Urothelium cell line (cell line): ENCODE measurements around the gene LMF1.
"Not testable (repeated sequence)": the region's sequence is repeated elsewhere in the genome, so short reads cannot be mapped to it uniquely, and the experiment has no call there.

Experiments
- DNase-seq: peaks from one replicate; pipeline ENCODE4 v3.0.0; 2011; ENCODE audit warnings: low spot score, mixed read lengths
- FAIRE-seq: peaks from 2 replicates; lab custom pipeline; 2011; peaks lifted over from hg19 to GRCh38; lab: Jason Lieb, UNC

LMF1 gene

DNA sequence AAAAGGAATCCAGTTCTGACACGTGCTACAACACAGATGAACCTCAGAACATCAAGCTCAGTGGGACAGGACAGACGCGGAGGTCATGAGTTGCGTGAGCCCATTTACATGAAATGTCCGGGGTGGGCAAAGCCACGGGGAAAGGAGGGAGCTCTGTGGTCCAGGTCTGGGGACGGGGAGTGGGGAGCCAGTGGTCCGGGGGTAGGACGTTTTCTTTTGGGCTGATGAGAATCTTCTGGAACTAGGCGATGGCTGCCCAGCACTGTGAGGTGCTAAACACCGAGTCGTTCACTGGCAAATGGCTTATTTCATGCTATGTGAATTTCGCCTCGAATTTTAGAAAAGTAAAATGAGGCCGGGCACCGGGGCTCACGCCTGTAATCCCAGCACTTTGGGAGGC, 2.6 kb upstream of the LMF1 start:
- FAIRE-seq: no peak
- no peak for DNase-seq

DNA sequence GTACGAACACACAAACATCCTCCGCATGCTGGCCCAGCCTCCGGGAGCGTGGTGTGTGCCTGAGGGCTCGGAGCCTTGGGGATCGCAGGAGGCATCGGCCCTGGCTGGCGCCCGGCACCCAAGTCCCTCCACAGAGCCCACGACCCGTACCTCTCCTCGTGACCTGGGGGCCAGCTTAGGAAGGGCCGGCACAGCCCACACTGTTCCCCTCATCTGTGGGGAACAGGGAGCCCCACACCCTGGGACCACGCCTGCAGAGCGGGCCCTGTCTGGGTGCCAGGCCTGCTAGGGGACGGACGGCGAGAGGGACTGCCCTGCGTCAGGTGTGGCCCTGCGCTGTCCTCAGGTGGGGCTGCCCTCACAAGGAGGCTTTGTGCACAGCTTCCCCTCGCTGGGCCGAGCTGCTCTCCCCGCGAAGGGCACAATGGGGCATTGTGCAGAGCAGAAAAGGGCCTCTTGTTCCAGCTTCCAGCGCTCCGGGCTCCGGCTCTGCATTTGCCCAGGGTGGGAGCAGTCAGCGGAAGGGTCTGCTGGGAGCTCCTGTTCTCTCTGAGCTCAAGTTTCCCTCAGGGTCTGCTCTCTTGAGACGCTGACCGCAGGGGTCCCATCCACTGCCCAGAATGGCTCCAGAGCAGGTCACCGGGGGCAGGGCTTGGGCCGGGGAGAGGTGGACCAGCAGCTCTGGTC, 1.7 kb upstream of the LMF1 start:
- no peak for FAIRE-seq
- no peak for DNase-seq

DNA sequence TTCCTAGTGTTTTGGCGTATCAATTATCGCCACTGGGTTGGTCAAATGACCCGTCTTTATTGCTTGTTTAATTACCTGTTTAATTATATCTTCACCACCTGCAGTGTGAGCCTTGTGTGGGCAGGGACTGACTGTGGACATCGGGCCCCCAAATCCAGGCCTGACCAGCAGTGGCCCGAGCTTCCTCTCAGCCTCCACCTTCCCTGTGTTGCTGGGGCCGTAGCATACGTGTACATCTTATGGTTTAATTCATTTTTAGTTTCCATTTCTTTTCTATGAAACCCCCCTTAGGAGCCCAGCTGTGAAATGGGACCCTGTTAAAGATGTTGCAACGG, 1.2 kb upstream of the LMF1 start:
- no peak for FAIRE-seq

DNA sequence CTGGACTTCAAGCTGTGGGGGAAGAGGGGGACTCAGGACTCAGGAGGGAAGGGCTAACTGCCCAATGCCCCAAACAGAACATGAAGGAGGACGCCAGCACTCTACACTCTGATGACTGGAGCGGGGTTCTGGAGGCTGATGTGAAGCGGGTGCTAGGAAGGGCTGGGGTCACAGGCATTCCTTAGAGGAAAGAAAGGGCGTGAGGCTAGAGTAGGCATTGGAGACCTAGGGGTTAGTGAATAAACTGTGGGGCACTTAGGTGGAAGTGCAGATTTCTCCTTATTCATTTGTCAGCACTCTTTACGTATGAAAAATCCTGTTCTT, 760 bp upstream of the LMF1 start:
- DNase-seq (no peak), FAIRE-seq (no peak)

More for the DNA sequence above, 1.2 kb upstream of the LMF1 start:
- DNase-seq: no peak

DNA sequence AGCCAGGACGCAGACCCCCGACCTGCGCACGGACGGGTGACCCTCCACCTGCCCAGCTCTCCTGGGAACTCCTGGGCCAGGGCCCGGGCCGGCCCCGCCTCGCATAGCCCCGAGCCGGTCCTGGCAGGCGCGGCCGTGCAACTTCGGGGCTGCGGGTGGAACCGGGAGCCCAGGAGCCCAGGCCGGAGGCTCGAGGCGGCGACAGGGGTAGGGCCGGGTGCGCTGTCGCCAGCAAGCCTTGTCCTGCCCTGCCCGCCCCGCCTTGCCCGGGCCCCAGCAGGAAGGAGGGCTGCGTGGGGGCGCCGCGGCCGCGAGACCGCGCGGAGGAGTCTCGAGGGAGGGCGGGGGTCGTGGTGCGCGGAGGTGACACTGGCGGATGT, 408 bp downstream of the LMF1 start:
- FAIRE-seq (peak; percentile 13), DNase-seq (peak; percentile 52)

DNA sequence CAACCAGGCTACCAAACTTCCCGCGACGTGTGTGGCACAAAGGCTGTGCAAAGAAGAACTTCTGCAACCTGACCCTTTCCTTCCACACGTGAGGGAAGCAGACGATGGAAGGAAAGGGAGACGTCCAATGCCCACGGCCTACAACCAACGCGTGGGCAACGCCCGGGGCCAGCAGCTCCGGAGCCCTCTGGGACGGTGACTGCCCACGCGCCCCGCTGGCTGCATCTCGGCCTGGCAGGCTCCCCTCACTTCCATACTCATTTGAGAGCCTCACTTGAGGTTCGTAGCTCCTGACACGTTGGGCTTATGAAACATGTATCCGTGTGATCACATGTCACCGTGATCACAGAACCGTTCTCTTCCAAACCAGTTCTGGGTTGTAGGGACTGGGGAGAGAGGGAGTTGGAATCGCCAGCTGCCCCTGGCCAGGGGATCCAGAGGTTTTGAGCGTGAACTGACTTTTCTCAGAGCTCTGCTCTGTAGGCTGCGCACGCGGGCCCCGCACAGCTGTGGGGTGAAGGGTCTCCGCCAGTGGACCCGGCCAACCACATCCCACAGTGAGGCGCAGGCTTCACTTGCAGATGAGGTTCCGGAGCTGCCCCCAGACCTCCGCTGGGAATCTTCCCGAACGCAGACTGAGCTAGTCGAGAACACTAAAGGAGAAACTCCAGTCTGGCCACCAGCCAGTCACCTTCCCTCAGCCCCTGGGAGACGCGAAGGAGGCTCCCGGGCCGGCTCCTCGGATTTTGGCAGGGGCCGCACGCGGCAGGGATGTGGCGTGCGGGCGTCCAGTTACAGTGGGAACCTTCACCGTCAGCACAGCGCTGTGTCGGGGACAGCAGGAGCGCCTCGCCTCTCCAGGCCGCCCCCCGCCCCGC, 1.0 kb downstream of the LMF1 start:
- FAIRE-seq (no peak), DNase-seq (no peak)

DNA sequence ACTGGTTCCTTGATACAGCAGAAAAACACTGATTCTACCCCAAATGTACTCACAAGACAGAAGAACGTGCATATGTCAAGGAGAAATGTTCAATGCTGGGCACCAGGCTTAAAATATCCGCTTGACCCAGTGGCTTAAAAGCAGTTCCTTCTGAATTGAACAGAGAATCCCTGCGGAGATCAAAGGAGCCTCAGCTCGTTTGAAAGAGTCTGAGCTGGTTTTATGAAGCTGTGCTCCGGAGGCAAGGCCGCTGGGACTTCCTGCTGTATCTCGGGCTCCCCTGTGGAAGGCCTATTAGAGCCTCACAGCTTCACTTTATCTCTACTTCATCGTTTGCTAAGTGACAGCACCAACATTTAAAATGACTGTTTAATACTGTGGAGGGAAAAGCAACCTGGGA, 2.2 kb downstream of the LMF1 start:
- no peak for DNase-seq
- FAIRE-seq: no peak

DNA sequence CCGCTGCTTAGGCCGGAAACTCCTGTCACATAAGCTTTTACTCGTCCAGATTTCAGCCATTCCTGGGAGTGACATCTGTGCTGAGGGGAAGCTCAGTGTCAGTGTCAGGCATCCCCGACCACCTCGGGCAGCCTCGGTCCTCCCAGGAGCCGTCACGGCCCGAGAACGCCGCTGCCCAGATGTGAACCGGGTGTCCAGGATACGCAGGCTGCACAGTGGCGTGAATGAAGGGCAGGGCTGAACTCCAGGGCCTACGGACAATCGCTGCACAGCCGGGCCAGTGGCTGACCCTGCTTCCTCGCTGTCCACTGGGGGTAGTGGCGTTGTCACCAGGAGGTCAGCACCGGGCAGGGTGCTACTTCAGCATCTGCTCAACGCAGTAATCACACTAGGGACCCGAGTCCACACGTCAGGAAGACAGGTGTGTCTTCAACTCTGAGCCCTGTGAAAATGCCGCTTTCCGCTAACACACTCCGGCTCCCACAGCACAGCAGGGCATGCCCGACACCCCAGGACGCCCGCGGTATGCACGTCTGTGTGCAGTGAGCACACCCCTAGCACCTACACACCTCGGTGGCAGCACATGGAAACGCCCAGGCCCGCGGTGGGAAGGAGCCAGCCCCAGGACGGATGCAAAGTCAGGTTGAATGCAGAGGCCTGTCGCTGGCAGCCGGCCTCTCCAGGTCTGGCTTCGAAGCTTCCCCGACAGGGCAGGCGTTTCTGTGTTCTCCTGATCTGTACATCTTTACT, 3.1 kb downstream of the LMF1 start:
- no peak for FAIRE-seq
- no peak for DNase-seq

DNA sequence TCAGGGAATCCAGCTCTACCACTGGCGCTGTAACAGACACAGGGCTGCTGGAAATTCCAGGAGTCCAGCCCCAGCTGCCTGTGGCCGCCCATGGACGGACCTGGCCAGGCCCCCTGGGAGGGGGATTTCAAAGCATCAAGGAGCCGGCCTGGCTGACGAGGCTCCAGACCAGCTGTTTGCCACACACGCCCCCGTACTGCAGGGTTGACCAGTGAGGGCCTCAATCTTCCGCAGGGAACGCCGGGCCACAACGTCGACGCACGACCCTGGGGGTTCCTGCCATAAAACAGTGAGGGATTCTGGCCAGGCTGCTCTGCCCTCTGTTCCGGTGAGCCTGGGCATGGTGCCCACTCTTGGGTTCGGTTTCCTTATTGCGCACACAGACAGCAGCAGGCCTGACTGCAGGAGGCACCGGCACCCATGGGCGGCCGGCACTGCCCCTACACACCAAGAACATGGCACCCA, 3.7 kb downstream of the LMF1 start:
- FAIRE-seq (no peak), DNase-seq (no peak)

DNA sequence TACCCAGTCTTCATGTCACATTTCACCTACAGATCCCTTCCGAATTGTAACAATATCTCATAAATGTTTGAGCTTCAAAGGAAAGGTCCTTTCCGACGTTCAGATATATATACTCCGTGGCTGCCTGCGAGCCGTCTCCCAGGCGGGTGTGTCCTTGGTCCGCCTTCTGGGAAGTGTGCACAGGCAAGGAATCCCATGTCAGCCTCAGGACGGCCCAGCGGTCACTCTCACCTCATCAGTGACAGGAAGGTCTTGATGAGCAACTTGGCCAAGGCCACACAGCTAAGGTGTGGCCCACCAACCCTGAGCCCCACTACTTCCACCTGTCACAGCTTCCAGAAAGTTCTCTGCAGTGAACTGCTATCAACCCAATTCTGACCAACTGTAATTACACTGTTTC, 4.3 kb downstream of the LMF1 start:
- no peak for FAIRE-seq
- DNase-seq: no peak

DNA sequence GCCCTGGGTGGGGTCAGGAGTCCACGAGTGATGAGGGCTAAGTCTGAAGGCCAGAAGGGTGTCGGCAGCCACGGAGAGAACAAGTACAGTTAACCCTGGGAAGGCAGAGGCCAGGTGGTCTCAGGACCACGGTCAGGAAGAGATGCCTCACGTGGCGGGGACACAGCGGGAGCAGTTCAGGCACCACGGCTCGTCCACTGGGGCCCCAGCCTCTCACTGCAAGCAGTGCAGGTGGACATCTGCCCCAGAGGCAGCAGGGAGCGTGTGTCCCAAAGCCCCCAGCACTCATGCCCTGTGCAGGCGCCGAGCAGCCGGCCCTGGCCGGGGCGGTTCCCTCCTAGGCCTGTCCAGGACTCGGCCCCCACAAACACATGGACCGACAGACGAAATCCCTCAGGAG, 4.7 kb downstream of the LMF1 start:
- DNase-seq (no peak), FAIRE-seq (no peak)

DNA sequence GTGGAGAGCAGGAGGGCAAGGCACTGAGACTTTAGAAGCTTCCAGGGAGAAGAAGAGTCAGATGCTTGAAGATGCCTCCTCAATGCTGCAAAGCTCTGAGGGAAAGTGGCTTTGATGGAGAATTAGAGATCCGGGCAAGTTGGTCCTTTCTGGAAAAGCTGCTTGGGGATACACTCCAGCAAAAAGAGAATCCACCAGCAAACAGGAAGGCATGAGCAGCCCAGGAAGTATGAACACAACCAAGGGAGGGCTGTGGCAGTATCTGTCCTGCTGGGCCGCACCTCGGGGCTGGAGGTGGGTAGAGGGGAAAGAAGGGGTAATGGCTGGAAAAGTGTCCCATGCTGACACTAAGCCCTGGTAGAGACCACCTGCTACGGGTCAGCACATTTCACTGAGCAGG, 5.3 kb downstream of the LMF1 start:
- FAIRE-seq (no peak), DNase-seq (no peak)

DNA sequence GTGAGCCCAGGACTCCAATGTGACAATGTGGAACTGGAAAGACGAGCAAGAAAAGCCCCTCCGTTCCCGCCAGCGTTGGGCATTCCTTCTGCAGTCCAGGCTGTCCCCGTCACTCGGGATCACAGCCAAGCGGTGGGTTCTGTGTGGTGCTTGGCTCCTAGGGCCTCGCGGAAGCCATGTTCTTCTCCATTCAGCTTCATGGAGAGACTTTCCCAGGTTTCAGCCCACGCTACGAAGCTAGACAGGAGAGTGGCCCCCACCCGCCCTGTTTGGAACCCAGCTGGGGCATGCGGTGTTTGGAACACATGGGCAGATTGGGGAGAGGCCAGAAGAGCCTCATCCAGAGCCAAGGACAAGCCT, 5.8 kb downstream of the LMF1 start:
- FAIRE-seq: no peak
- DNase-seq: no peak

DNA sequence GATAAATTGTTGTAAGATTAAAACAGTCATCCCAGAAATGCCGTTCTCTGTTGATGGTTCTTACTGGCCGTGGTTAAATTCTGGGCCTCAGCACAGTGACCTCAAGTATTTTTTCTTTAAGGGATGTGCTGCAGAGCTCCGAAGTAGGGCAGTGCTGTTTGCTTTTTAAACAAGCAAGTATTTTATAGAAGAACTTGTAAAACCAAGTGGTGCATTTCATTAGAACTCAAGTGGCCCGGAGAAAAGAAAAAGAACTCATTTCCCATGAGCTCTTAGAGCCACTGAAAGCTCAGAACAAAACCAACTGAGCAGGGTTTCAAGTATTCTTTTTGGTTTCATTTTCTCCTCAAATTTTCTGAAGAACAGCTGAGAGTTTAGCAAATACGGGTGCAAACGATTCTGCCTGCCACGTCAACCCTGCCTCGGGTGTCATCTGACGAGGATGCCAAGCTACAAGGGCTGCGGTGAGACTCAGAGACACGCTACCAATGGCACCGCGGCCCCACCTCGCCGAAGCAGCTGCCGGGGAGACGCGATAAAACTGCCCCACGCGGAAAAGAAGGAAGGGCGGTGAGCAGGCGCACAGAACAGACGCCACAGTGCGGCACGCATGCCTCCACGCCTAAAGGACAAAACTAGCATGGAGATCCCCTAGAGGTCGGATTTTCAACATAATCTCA, 6.3 kb downstream of the LMF1 start:
- DNase-seq (no peak), FAIRE-seq (no peak)

DNA sequence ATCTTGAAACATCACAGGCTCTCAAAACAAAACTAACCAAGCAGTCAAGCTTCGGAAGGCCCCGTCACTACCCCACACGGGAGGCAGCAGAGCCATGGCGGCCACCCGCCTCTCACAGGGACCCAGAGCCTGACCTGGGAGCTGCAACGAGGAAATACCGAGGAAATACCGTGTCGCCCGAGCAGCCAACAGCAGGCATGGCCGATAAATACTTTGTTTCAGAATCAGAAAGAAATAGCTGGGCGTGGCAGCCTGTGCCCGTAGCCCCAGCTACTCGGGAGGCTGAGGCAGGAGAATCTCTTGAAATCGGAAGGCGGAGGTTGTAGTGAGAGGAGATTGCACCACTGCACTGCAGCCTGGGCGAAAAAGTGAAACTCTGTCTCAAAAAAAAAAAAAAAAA, 6.9 kb downstream of the LMF1 start:
- DNase-seq (no peak), FAIRE-seq (no peak)

DNA sequence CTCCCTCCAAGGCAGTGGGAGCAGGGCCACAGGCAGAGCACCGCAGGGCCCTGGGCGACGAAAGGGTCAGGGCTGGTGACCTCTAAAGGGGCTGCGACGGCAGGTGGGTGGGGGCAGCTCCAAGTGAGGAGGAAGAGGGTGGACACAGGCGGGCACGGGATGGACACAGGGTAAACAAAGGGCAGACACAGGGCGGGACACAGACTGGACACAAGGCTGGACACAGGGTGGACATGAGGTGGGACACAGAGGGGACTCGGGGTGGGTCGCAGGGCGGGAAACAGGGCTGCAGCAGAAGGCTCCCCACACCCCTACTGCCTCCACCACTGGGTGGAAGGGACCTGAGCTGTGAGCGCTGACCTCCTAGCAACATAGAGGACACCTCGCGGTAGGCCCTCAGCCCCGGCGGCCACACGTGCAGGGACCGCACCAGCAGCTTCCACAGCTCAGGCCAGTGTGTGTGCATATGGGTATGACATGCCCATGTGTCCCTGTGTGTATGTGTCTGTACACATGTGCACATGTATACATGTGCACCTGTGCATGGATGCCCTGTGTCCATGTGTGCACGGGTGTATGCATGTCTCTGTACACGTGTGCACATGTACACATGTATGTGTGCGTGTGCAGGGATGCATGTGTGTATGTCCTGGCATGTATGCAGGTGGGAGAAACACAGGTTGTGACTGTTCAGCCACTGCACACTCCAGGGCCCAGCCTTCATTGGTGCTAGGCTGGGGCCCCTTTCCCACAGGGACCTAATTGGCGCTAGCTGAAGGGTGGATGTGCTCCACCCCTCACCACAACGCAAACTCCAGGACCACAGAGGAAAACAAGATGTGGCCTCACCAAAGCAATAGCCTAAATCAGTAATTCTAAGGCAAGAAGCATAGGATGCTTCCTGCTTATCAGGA, 7.6 kb downstream of the LMF1 start:
- peak; percentile 48 for FAIRE-seq

DNA sequence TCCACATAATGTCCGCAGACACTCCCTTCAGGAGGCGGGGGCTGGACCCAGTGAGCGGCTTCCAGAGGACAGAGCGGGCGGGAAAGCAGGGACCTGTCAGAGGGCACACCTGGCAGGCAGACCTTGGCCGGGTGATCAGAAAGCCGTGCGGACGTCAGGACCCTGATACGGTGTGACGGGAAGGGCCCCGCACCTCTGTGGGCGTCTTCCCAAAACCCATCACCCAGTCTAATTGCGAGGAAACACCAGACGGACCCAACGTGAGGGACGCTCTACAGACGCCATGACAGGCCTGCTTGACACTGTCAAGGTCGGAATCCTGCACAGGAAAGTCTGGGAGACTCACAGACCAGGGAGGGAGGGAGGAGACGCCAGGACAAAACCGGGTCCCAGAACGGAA, 8.4 kb downstream of the LMF1 start:
- DNase-seq: no peak
- no peak for FAIRE-seq

More for the DNA sequence above, 7.6 kb downstream of the LMF1 start:
- no peak for DNase-seq

DNA sequence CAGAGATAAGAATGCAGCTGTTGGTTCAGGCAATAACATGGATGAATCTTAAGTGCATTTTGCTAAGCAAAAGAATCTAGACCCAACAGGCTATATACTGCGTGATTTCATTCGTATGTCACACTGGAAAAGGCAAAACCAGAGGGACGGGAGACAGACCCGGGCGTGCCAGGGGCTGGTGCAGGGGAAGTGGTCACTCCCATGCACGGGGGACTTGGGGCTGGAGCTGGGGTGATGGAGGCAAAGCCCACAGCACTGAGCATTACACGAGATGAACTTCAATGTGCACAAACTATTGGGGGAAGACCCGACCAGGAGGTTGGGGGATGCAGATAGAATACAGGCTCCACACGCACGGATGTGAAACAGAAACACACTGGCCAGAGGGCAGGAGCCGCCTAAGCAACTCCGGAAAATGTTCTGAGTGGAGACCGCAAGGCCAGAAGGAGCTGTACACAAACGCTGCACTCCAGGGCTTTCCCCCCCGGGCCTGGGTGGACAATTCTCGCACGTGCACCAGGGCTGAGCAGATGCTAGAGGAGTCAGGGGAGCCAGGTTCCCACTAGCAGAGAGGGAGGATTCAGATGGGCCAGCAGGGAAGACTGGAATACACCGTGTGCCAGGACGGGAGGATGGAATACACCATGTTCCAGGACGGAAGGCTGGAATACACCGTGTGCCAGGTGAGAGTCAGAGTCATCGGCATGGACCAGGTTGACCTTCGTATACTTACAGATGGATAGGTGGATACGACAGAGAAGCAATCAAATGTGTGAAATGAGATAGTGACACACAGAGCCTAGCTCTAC, 11.3 kb downstream of the LMF1 start:
- no peak for DNase-seq
- no peak for FAIRE-seq

DNA sequence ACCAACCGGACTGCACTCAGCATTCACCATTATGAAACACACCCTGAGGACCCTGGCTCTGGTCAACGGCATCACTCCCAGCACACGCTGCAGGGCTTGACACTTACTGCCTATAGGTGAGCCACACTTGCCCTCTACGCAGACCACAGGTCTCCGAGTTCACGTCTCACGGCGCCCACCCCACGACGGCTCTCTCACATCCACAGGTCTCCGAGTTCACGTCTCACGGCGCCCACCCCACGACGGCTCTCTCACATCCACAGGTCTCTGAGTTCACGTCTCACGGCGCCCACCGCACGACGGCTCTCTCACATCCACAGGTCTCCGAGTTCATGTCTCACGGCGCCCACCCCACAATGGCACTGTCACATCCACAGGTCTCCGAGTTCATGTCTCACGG, 15.0 kb downstream of the LMF1 start:
- not testable (repeated sequence) for FAIRE-seq, DNase-seq
